Measurements from ENCODE around the gene CNTNAP4. TPM values are rescaled to one million over a fixed set of nuclear protein-coding genes. Genes with fewer than 3 reads are reported as not detected.

CNTNAP4 gene
- total RNA-seq, 1 experiment from 2014 or later, result not detected

GRCh38 chr16:76268824-76269223 lies 8.4 kb upstream of the CNTNAP4 start:
- Histone ChIP-seq H3K27me3 (ENCODE audit: insufficient read depth, low read length) (no peaks in the 10 kb centered on the region), H2BK120ac (ENCODE audit: low read depth, low read length, poor library complexity, severe bottlenecking) (no peak overlapping the region), H3K56ac (ENCODE audit: insufficient read length, low read depth, low read length) (no peak overlapping the region), H3K23me2 (ENCODE audit: insufficient read length, low read depth, low read length, poor library complexity, severe bottlenecking) (no peaks in the 10 kb centered on the region), H3K4me1 (ENCODE audit: insufficient read depth, low read length) (no peaks in the 10 kb centered on the region), H2BK12ac (ENCODE audit: insufficient read length, low read depth, low read length) (no peak overlapping the region), H2AFZ (ENCODE audit: low read length) (no peak overlapping the region), H4K8ac (replicated peaks; ENCODE audit: insufficient read length, low read depth, low read length) (no peak overlapping the region), H3K18ac (ENCODE audit: insufficient read length, low read depth, low read length) (no peak overlapping the region), H3K4me2 (ENCODE audit: insufficient read depth, insufficient read length, low read length) (no peak overlapping the region), H2BK5ac (ENCODE audit: insufficient read length, low read length) (no peak overlapping the region), H3K79me1 (ENCODE audit: insufficient read depth, low read depth, low read length, poor library complexity, severe bottlenecking) (no peaks in the 10 kb centered on the region), H3T11ph (ENCODE audit: low read length) (no peak overlapping the region), H2BK20ac (ENCODE audit: low read depth, low read length, poor library complexity, severe bottlenecking) (no peak overlapping the region), H3K27ac (ENCODE audit: insufficient read length, low read depth, low read length) (no peak overlapping the region), H3K9ac (ENCODE audit: extremely low read depth, insufficient read length, low read length) (no peak overlapping the region), H3K14ac (ENCODE audit: insufficient read depth, low read length) (no peak overlapping the region), H3K79me2 (ENCODE audit: insufficient read depth, low read length) (no peaks in the 10 kb centered on the region), H3K9me3 (ENCODE audit: control insufficient read depth, low read depth, low read length) (no peaks in the 10 kb centered on the region), H3K4ac (ENCODE audit: low read depth, low read length) (no peak overlapping the region), H3K23ac (ENCODE audit: insufficient read length, low read depth, low read length) (no peak overlapping the region), H2AK5ac (ENCODE audit: insufficient read length, low read length) (no peak overlapping the region), H4K5ac (ENCODE audit: insufficient read length, low read depth, low read length) (no peak overlapping the region), H2BK15ac (ENCODE audit: low read depth, low read length) (no peak overlapping the region), H4K20me1 (ENCODE audit: control insufficient read depth, insufficient read depth, insufficient read length) (no peaks in the 10 kb centered on the region), H4K91ac (ENCODE audit: insufficient read length, low read depth, low read length) (no peak overlapping the region)
- Mint-ChIP-seq H3K4me3 (no peak overlapping the region), H3K4me1 (peaks cover 2 to 3% of the 10 kb centered on the region in 2 experiments; a peak in 2 of 4 replicates), H3K27ac (no peak overlapping the region), H3K9me3 (peaks cover 9% of the 10 kb centered on the region in 2 experiments; a peak in 4 of 5 replicates), H3K27me3 (ENCODE audit: low read depth) (peaks cover 6% of the 10 kb centered on the region), H3K36me3 (ENCODE audit: insufficient read depth in 1 of 3, low read depth in 3 of 3) (peaks cover 0 to 7% (median 0%) of the 10 kb centered on the region in 3 experiments; a peak in 2 of 7 replicates)
- no peak for DNase-seq
- WGBS (ENCODE audit: extremely low coverage, insufficient read length, low lambda C conversion rate), result no CpG with 5 or more reads among the region's 1 CpG
- TF ChIP-seq CTCF (conservative IDR thresholded peaks at IDR 0.05), result no peak

Measured in H9 (cell line).